Thymus (tissue), 11 donors: ENCODE results near the gene ADRA2B. TPM values are rescaled to one million over a fixed set of nuclear protein-coding genes. Genes with fewer than 3 reads are reported as not detected.
"Not testable (repeated sequence)": the region's sequence is repeated elsewhere in the genome, so short reads cannot be mapped to it uniquely, and the experiment has no call there.

Experiments
- DNase-seq, 9 donors: peaks; one replicate each; pipeline ENCODE4 v3.0.0-alpha.2; 2013; ENCODE audit warnings: low spot score in 9 of 9, low read depth in 6 of 9, missing footprints in 1 of 9
- H3K27ac ChIP-seq, 2 donors: one replicate each; pipeline ENCODE4 v1.5.1; 2013; ENCODE audit warnings: control low read depth in 1 of 2, low read depth in 1 of 2, low read length in 1 of 2, mild to moderate bottlenecking in 1 of 2, moderate library complexity in 1 of 2
- H3K27me3 ChIP-seq, 2 donors: one replicate each; pipeline ENCODE4 v1.5.1; 2013; ENCODE audit warnings: low read length in 1 of 2; ENCODE audit not compliant: control insufficient read depth in 2 of 2, insufficient read depth in 1 of 2
- H3K36me3 ChIP-seq, 2 donors: one replicate each; pipeline ENCODE4 v1.5.1; 2013; ENCODE audit warnings: low read length in 1 of 2, mild to moderate bottlenecking in 1 of 2, moderate library complexity in 1 of 2; ENCODE audit not compliant: control insufficient read depth in 2 of 2, insufficient read depth in 2 of 2
- H3K4me1 ChIP-seq, 2 donors: one replicate each; pipeline ENCODE4 v1.5.1; 2013; ENCODE audit warnings: low read length in 2 of 2; ENCODE audit not compliant: control insufficient read depth in 2 of 2, insufficient read depth in 2 of 2
- H3K4me3 ChIP-seq, 2 donors: one replicate each; pipeline ENCODE4 v1.5.1; 2013; ENCODE audit warnings: low read length in 2 of 2, control low read depth in 1 of 2, mild to moderate bottlenecking in 1 of 2
- H3K9me3 ChIP-seq, 2 donors: one replicate each; pipeline ENCODE4 v1.5.1; 2013; ENCODE audit warnings: low read length in 1 of 2, mild to moderate bottlenecking in 1 of 2; ENCODE audit not compliant: control insufficient read depth in 2 of 2, insufficient read depth in 1 of 2
- WGBS: extraction: QIAGEN DNeasy Blood & Tissue Kit; methylation state at CpG from one replicate; pipeline ENCODE4 v1.1.7; 2013; 5-methylcytosine and 5-hydroxymethylcytosine counted together
- polyA plus RNA-seq: library from polyadenylated mRNA; stranded (reverse); fragments of 200-250 nt; gene quantifications from one replicate; pipeline ENCODE4 v1.2.3, GENCODE V29; 2013
- total RNA-seq: library from RNA; stranded (reverse); fragments of 120-200 nt; gene quantifications from one replicate; pipeline ENCODE4 v1.2.4, GENCODE V29; 2013
- donor health status: healthy.

The ADRA2B gene
- total and polyA plus RNA-seq, 2 donors: 0.28 to 0.52 TPM

DNA sequence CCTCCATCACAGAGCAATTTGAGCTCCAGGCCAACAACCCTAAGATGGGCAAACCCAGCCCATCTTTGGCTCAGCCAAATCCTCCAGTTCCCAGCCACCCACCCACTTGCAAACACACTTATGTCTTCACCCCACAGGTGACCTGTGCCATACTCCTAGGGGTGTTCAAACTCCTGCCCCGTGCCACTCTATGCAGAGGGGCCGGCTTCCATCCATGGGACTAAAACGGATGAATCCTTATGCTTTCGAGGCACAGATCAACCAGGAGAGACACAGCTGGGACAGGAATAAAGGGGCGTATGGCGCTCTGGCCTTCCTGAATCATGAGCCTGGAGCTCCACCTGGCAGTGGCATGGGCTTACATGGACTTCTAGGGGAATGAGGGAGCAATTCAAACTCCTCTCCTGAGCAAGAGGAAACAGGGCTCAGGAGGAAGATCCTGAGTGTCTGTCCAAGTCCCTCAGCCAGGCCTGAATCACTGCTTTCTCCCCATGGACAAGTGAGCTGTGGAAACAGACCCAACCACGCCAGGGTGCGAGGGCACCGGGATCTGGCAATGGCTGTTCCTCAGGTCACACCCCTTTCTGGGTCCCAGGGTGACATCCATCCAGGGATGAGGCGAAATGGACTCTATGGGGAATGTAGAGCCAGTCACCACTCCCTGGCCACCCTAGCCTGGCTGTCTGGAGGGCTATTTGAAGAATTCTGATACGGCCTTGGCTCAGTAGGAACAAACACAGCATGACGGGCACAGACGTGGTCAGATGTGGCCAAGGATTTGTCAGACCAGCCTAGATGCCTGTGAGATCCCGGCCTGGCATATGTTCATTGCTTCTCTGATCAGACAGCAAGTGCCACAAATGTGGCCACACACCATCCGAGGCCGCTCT is 45.0 kb downstream of the ADRA2B start:
- H3K9me3 ChIP-seq, H3K36me3 ChIP-seq, H3K4me3 ChIP-seq, H3K27me3 ChIP-seq, H3K27ac ChIP-seq, DNase-seq, H3K4me1 ChIP-seq: not testable (repeated sequence)
- 96% methylated on average over 16 of the region's 16 CpGs for WGBS

DNA sequence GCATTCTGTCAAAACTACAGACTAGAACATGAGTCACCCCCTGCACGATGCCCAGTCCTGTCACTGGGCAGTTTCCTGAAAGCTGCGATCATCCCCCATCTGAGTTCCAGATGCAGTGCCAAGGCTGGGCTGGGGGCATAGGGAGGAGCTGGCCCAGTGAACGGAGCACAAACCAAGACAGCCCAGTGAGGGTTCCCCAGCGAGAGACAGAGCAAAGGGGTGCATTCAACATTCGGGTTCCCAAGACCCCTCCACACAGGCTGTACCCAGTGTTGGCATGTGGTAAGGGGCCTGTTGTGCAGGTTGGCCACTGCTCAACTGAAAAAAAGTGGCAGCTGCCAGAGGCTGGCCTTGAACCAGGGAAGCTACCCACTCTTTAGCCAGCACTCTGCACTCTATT is 46.0 kb downstream of the ADRA2B start:
- 98% methylated on average over 5 of the region's 5 CpGs for WGBS
- H3K9me3 ChIP-seq, H3K27ac ChIP-seq, H3K27me3 ChIP-seq, H3K4me1 ChIP-seq, H3K36me3 ChIP-seq, DNase-seq, H3K4me3 ChIP-seq: not testable (repeated sequence)

DNA sequence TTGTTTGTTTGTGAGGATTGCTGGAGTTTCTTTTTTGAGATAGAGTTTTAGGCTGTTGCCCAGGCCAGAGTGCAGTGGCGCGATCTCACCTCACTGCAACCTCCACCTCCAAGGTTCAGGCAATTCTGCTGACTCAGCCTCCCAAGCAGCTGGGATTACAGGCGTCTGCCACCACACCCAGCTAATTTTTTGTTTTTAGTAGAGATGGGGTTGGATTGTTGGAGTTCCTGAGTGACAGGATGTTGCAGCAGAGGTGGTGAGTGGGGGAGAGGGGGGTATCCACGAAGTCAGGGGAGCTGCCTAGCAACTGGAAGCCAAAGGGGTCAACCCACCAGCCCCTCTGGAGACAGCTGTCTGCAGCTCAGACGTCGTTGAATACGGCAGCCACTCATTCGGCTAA is 46.5 kb downstream of the ADRA2B start:
- not testable (repeated sequence) for H3K4me3 ChIP-seq, H3K4me1 ChIP-seq, DNase-seq, H3K9me3 ChIP-seq, H3K36me3 ChIP-seq, H3K27ac ChIP-seq, H3K27me3 ChIP-seq
- 74% methylated on average over 6 of the region's 8 CpGs for WGBS

DNA sequence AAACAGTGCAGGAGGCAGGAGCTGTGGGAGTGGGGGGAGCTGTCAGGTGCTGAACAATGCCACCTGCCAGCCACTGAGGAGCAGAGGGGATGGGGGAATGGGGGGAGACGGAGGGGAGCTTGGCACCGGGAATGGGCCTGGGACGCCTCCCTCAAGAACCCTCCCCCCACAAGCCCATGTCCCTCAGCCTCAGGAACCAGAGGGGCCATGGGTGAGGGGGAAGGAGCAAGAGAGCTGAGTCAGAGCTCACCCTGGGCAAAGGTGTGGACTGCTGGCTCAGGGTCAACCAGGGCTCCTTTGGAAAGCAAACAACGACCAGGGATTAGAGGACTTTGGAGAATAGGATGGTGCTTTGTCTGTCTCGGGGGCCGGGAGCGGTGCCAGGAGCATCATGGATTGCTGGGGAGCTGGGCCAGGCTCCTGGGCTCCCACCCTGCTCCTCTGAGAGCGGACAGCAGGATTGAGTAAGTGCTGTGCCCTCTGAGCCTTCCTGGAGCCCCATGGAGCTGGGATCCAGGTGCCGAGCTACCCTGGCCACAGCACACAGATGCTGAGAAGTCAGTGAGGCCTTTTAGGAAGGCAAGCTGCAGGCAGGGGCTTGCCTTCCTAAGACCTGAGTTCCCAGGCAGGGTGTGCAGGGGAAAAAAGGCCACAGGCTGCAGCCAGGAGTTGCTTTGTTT is 48.3 kb downstream of the ADRA2B start:
- H3K36me3 ChIP-seq, H3K27me3 ChIP-seq, DNase-seq, H3K9me3 ChIP-seq, H3K4me1 ChIP-seq, H3K4me3 ChIP-seq, H3K27ac ChIP-seq: not testable (repeated sequence)
- 85% methylated on average over 9 of the region's 9 CpGs for WGBS

DNA sequence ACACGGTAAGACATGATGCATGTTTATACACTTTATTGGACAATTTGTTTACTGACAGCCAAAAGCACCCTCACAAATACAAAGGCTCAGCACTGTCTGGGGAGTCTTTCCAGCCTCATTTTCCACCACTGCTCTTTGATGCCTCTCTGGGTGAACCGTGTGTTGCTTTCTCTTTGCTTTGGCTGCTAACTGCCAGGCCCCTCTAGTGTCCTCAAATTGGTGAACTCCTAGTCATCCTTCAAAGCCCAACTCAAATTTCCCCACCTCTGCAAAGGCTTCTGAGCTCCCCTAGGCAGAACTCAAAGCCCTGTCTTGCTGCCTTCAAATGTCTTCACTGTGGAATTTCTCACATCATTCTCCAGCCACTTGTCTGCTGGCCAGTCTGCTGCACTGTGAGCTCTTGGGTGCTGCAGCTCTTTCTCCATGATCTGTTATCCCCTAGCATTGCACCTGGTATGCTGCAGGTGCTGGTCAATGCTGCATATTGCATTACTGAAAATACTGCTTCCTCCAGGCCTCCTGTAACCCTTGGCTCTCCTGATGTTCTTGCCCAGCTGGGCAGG is 49.2 kb downstream of the ADRA2B start:
- not testable (repeated sequence) for DNase-seq, H3K27me3 ChIP-seq, H3K36me3 ChIP-seq, H3K9me3 ChIP-seq, H3K27ac ChIP-seq, H3K4me1 ChIP-seq, H3K4me3 ChIP-seq
- 88% methylated on average over 2 of the region's 2 CpGs for WGBS

DNA sequence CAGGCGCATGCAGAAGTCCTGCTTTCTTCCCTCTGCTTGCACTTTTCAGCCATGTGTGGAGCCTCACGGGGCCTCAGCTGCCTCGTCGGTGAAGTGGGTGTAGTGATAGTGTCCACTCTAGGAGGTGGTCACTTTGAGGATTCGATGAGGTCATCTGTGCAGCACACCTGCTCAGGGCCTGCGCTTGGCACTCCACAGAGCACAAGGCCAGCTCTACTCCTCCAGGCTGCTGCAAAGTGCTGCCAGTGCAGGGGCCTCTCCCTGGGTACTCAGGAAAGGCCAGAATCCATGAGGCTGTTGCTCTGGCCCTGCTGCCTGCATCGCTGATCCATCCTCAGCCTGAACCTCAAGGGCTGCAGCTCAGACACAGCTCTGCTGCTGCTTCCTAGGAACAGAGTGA is 49.9 kb downstream of the ADRA2B start:
- WGBS: 94% methylated on average over 4 of the region's 7 CpGs
- H3K27me3 ChIP-seq, H3K9me3 ChIP-seq, DNase-seq, H3K4me3 ChIP-seq, H3K27ac ChIP-seq, H3K4me1 ChIP-seq, H3K36me3 ChIP-seq: not testable (repeated sequence)

DNA sequence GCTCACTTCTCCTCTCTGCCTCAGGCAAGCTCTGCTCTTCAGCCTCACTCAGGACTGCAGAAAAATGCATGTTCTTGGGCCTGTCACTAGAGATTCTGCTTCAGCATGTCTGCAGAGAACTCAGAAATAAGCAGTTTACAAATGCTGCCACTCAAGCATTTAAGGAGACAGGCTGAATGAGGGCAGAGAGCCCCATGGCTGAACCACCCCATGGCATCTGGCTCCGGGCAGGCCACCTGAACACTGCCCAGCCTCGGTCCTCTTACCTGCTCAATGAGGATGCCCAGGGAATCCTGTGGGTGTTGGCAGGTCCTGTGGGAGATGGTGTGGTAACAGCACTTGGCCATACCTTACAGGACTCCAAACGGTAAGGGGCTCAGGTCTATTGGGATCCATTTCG is 50.4 kb downstream of the ADRA2B start:
- H3K4me1 ChIP-seq, H3K4me3 ChIP-seq, H3K36me3 ChIP-seq, DNase-seq, H3K27ac ChIP-seq, H3K9me3 ChIP-seq, H3K27me3 ChIP-seq: not testable (repeated sequence)
- 92% methylated on average over 4 of the region's 4 CpGs for WGBS

DNA sequence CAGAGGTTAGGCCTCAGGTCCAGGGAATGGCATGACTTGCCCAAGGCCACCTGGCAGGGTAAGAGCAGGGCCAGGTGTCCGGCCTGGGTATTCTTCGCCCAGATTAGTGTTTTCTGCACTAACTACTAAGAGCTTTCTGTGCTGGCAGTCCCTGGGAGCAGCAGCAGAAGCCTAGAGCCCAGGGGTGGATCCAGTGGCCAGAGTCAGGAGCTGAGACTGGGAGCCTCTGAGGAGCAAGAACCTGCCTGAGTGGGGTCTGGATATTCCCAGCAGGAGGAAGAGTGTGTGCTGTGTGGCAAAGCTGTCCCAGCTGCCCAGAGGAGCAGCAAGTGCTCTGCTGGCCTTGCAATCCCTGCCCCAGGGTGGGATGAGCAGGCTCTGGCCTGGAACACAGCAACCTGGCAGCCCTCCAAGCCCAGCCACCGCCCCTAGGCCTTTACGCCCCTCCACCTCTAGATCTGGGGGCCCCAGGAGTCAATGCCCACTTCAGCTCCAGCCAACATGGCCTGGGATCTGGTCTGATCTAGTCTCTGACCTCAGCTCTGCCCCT is 50.9 kb downstream of the ADRA2B start:
- no peak for DNase-seq
- no peak overlapping the region for H3K27ac ChIP-seq
- 92% methylated on average over 4 of the region's 4 CpGs for WGBS
- H3K36me3 ChIP-seq: no peaks in the 10 kb centered on the region
- no peaks in the 10 kb centered on the region for H3K27me3 ChIP-seq
- no peaks in the 10 kb centered on the region for H3K4me1 ChIP-seq
- no peaks in the 10 kb centered on the region for H3K9me3 ChIP-seq
- H3K4me3 ChIP-seq: no peak overlapping the region

DNA sequence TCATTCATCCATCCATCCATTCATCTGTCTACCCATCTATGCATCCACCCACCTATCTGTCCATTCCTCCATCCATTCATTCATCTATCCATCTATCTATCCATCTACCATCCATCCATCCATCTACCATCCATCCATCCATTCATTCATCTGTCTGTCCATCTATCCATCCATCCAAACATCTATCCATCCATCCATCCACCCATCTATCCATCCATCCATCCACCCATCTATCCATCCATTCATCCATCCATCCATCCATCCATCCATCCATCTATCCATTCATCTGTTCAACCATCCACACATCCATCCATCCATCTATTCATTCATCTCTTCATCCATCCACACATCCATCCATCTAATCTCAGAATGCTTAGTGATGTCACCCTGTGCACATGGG is 51.6 kb downstream of the ADRA2B start:
- H3K4me1 ChIP-seq, H3K9me3 ChIP-seq, DNase-seq, H3K36me3 ChIP-seq, H3K27ac ChIP-seq, H3K27me3 ChIP-seq, H3K4me3 ChIP-seq: not testable (repeated sequence)
